GM21447 (cell line): ENCODE measurements around the gene NCOR1.
"Not testable (repeated sequence)": the region's sequence is repeated elsewhere in the genome, so short reads cannot be mapped to it uniquely, and the experiment has no call there.

Experiments
- ATAC-seq: cut with Tn5 transposase; IDR thresholded peaks from one replicate; pipeline ENCODE4 v1.9.1; 2021; ENCODE audit not compliant: unreplicated experiment

Gene NCOR1

GRCh38 chr17:16215273-16215964, at the start of gene NCOR1:
Gene NCOR1 (minus strand): TSS chr17:16215534. CDS start chr17:16194569, 20,965 bp downstream.
- peak; percentile 71 for ATAC-seq

- ATAC-seq, result no peak
Observed at GRCh38 chr17:16262201-16262600, 46.9 kb upstream of the NCOR1 start.

GRCh38 chr17:16261049-16261448, 45.7 kb upstream of the NCOR1 start:
- no peak for ATAC-seq

- ATAC-seq, result no peak
Observed at GRCh38 chr17:16259926-16260325, 44.6 kb upstream of the NCOR1 start.

- no peak for ATAC-seq
Observed at GRCh38 chr17:16258901-16259300, 43.6 kb upstream of the NCOR1 start.

GRCh38 chr17:16255481-16255921, 40.2 kb upstream of the NCOR1 start:
- no peak for ATAC-seq

GRCh38 chr17:16254773-16255400, 39.6 kb upstream of the NCOR1 start:
- ATAC-seq, result no peak

GRCh38 chr17:16251556-16251955, 36.2 kb upstream of the NCOR1 start:
- no peak for ATAC-seq

- ATAC-seq, result no peak
Observed at GRCh38 chr17:16251043-16251442, 35.7 kb upstream of the NCOR1 start.

GRCh38 chr17:16250635-16251034, 35.3 kb upstream of the NCOR1 start:
- no peak for ATAC-seq

GRCh38 chr17:16247586-16247984, 32.3 kb upstream of the NCOR1 start:
- ATAC-seq, result no peak

GRCh38 chr17:16243801-16244567, 28.6 kb upstream of the NCOR1 start:
- ATAC-seq, result no peak

GRCh38 chr17:16243385-16243784, 28.1 kb upstream of the NCOR1 start:
- ATAC-seq, result no peak

- no peak for ATAC-seq
Observed at GRCh38 chr17:16241906-16242399, 26.6 kb upstream of the NCOR1 start.

GRCh38 chr17:16239931-16240330, 24.6 kb upstream of the NCOR1 start:
- no peak for ATAC-seq

GRCh38 chr17:16232391-16232790, 17.1 kb upstream of the NCOR1 start:
- no peak for ATAC-seq

- ATAC-seq, result not testable (repeated sequence)
Observed at GRCh38 chr17:16229912-16230561, 14.7 kb upstream of the NCOR1 start.

GRCh38 chr17:16222406-16222805, 7.1 kb upstream of the NCOR1 start:
- ATAC-seq, result no peak

- ATAC-seq, result peak; percentile 39
Observed at GRCh38 chr17:16217002-16217635, 1.8 kb upstream of the NCOR1 start, which contains the start of gene PIGL. Gene PIGL (plus strand): TSS chr17:16217210. CDS start chr17:16217227, 17 bp downstream.

GRCh38 chr17:16216341-16217001, 1.1 kb upstream of the NCOR1 start:
- not testable (repeated sequence) for ATAC-seq
